ENCODE measurements around the gene TREML2. TPM values are rescaled to one million over a fixed set of nuclear protein-coding genes. Genes with fewer than 3 reads are reported as not detected.

The TREML2 gene
- polyA plus RNA-seq, 1 donor (not counting 4 experiments of a cell fraction or from before 2014, with no cell fraction given) = 0.03 TPM

- H3K27ac ChIP-seq (ENCODE audit: control insufficient read depth, insufficient read depth, low read length) = no peak overlapping the region
- no peak for FAIRE-seq
- H3K27me3 ChIP-seq (ENCODE audit: control insufficient read depth, extremely low read depth, insufficient read depth, low read length) = no peaks in the 10 kb centered on the region
- H3K9me3 ChIP-seq (ENCODE audit: control insufficient read depth, low read depth, low read length) = no peaks in the 10 kb centered on the region
- H3K9ac ChIP-seq (ENCODE audit: control insufficient read depth, extremely low read depth, insufficient read depth, low read length) = no peak overlapping the region
- no peaks in the 10 kb centered on the region for H3K4me1 ChIP-seq (ENCODE audit: control insufficient read depth, extremely low read depth, insufficient read depth, low read length)
- H3K4me2 ChIP-seq (ENCODE audit: control insufficient read depth, extremely low read depth, insufficient read depth, low read depth, low read length) = no peak overlapping the region
- H2AFZ ChIP-seq (ENCODE audit: control insufficient read depth, low read length) = no peak overlapping the region
- no peak for DNase-seq (ENCODE audit: low read depth, low spot score)
- H3K36me3 ChIP-seq (ENCODE audit: control insufficient read depth in 2 of 2, extremely low read depth in 1 of 2, insufficient read depth in 2 of 2, low read length in 2 of 2) = no peaks in the 10 kb centered on the region
- TF ChIP-seq EZH2 (IDR thresholded peaks at IDR 0.05; ENCODE audit: low read length) (no peak), CTCF (optimal IDR thresholded peaks at IDR 0.05 in 1 of 3, IDR thresholded peaks at IDR 0.05 in 1 of 3, conservative IDR thresholded peaks at IDR 0.05 in 1 of 3; ENCODE audit: extremely low read depth in 1 of 3, insufficient read depth in 2 of 3, low read length in 3 of 3) (no peak)
- H3K4me3 ChIP-seq (ENCODE audit: control insufficient read depth in 2 of 3, extremely low read depth in 1 of 3, insufficient read depth in 2 of 3, low read depth in 1 of 3, low read length in 3 of 3) = no peak overlapping the region
- H4K20me1 ChIP-seq (ENCODE audit: control insufficient read depth, extremely low read depth, insufficient read depth, low read length) = no peaks in the 10 kb centered on the region
- dilution Hi-C loops (cut with MboI; ENCODE audit: extremely low pct_ligation_motif_present, low sequenced_read_pairs) = no loop called here
- no peaks in the 10 kb centered on the region for H3K9me1 ChIP-seq (ENCODE audit: control insufficient read depth, extremely low read depth, insufficient read depth, low read length)
- no peaks in the 10 kb centered on the region for H3K79me2 ChIP-seq (ENCODE audit: control insufficient read depth, insufficient read depth, low read length)
Measured at GRCh38 chr6:41170547-41171160, 30.3 kb downstream of the TREML2 start.

GRCh38 chr6:41167173-41167963 is 33.6 kb downstream of the TREML2 start:
- no peaks in the 10 kb centered on the region for H4K20me1 ChIP-seq (ENCODE audit: control insufficient read depth, extremely low read depth, insufficient read depth, low read length)
- DNase-seq (ENCODE audit: low read depth, low spot score) (no peak), FAIRE-seq (peak; percentile 55)
- no peak overlapping the region for H2AFZ ChIP-seq (ENCODE audit: control insufficient read depth, low read length)
- H3K36me3 ChIP-seq (ENCODE audit: control insufficient read depth in 2 of 2, extremely low read depth in 1 of 2, insufficient read depth in 2 of 2, low read length in 2 of 2) = no peaks in the 10 kb centered on the region
- H3K4me3 ChIP-seq (ENCODE audit: control insufficient read depth in 2 of 3, extremely low read depth in 1 of 3, insufficient read depth in 2 of 3, low read depth in 1 of 3, low read length in 3 of 3) = no peak overlapping the region
- H3K79me2 ChIP-seq (ENCODE audit: control insufficient read depth, insufficient read depth, low read length) = no peaks in the 10 kb centered on the region
- TF ChIP-seq CTCF (optimal IDR thresholded peaks at IDR 0.05 in 1 of 3, IDR thresholded peaks at IDR 0.05 in 1 of 3, conservative IDR thresholded peaks at IDR 0.05 in 1 of 3; ENCODE audit: extremely low read depth in 1 of 3, insufficient read depth in 2 of 3, low read length in 3 of 3) (no peak), EZH2 (IDR thresholded peaks at IDR 0.05; ENCODE audit: low read length) (no peak)
- no peaks in the 10 kb centered on the region for H3K27me3 ChIP-seq (ENCODE audit: control insufficient read depth, extremely low read depth, insufficient read depth, low read length)
- no peaks in the 10 kb centered on the region for H3K9me3 ChIP-seq (ENCODE audit: control insufficient read depth, low read depth, low read length)
- H3K4me2 ChIP-seq (ENCODE audit: control insufficient read depth, extremely low read depth, insufficient read depth, low read depth, low read length) = no peak overlapping the region
- H3K4me1 ChIP-seq (ENCODE audit: control insufficient read depth, extremely low read depth, insufficient read depth, low read length) = no peaks in the 10 kb centered on the region
- dilution Hi-C loops (cut with MboI; ENCODE audit: extremely low pct_ligation_motif_present, low sequenced_read_pairs) = no loop called here
- H3K9me1 ChIP-seq (ENCODE audit: control insufficient read depth, extremely low read depth, insufficient read depth, low read length) = no peaks in the 10 kb centered on the region
- no peak overlapping the region for H3K27ac ChIP-seq (ENCODE audit: control insufficient read depth, insufficient read depth, low read length)
- no peak overlapping the region for H3K9ac ChIP-seq (ENCODE audit: control insufficient read depth, extremely low read depth, insufficient read depth, low read length)
